Adrenal gland (tissue), 12 donors: ENCODE results near the gene AGPAT3. TPM values are rescaled to one million over a fixed set of nuclear protein-coding genes. Genes with fewer than 3 reads are reported as not detected.

Experiments used
- DNase-seq, 7 donors: peaks; one replicate each; pipeline ENCODE4 v3.0.0-alpha.2; 2019 to 2020
- H3K27ac ChIP-seq, 5 donors: fragments of 200-600 bp; sonication (generic) in 4 of 5; 1 replicate in 3 of 5; 2 replicates in 2 of 5; pipeline versions ENCODE4 v1.5.1 to v1.8.0; 2016 to 2020; ENCODE audit warnings: mild to moderate bottlenecking in 1 of 5
- H3K27me3 ChIP-seq: fragments of 200-600 bp; 2 replicates; pipeline ENCODE4 v1.8.0; 2021
- H3K36me3 ChIP-seq, 2 donors: fragments of 200-600 bp; replicated peaks in 1 of 2; 1 replicate in 1 of 2; 2 replicates in 1 of 2; pipeline versions ENCODE4 v1.5.1 to v1.8.0; 2018 to 2022
- H3K4me1 ChIP-seq, 2 donors: fragments of 200-600 bp; replicated peaks in 1 of 2; 1 replicate in 1 of 2; 2 replicates in 1 of 2; pipeline versions ENCODE4 v1.5.1 to v1.8.0; 2018 to 2021
- H3K4me3 ChIP-seq, 4 donors: fragments of 200-600 bp; sonication (generic) in 3 of 4; one replicate each; pipeline ENCODE4 v1.5.1; 2016 to 2018
- H3K9me3 ChIP-seq, 3 donors: fragments of 200-600 bp; sonication (generic) in 1 of 3; replicated peaks in 1 of 3; 1 replicate in 2 of 3; 2 replicates in 1 of 3; pipeline versions ENCODE4 v1.5.1 to v1.8.0; 2016 to 2021
- CTCF ChIP-seq, 6 experiments: fragments of 450-650 bp in 4 of 6; fragments of 200-600 bp in 2 of 6; sonication (generic) in 1 of 6; IDR thresholded peaks; 1 replicate in 5 of 6; 2 replicates in 1 of 6; pipeline versions ENCODE4 v1.5.1 to v1.8.0; 2016 to 2021; ENCODE audit warnings: antibody characterized with exemption in 6 of 6, mild to moderate bottlenecking in 2 of 6, moderate library complexity in 1 of 6
- POLR2A ChIP-seq, 2 donors: fragments of 450-650 bp; IDR thresholded peaks; one replicate each; pipeline ENCODE4 v1.6.1; 2017; ENCODE audit warnings: antibody characterized with exemption in 2 of 2, mild to moderate bottlenecking in 2 of 2, moderate library complexity in 1 of 2
- WGBS, 4 donors: extraction: QIAGEN DNeasy Blood & Tissue Kit in 2 of 4; methylation state at CpG; one replicate each; pipeline versions ENCODE4 v1.1.5 to v1.1.7; 2013 to 2017; 5-methylcytosine and 5-hydroxymethylcytosine counted together
- intact Hi-C, 2 donors: fragments of 100-400 bp; cut with DNase I; formaldehyde crosslinking; loops; one replicate each; pipeline versions ENCODE4 v1.14.1 to v1.15.0; 2022 to 2023
- polyA plus RNA-seq, 3 donors: library from polyadenylated mRNA; stranded (reverse); fragments of 200-250 nt in 2 of 3; fragments of 350-450 nt in 1 of 3; fragmentation: Illumina TruSeq in 1 of 3; extraction: RNeasy Lipid Tissue Mini Kit (QIAGEN cat#74804) in 1 of 3; gene quantifications; one replicate each; pipeline ENCODE4 v1.2.3, GENCODE V29; 2013 to 2014
- total RNA-seq, 9 donors: library from RNA; depleted of rRNA in 4 of 9; stranded (reverse); fragments of >200 nt in 4 of 9; fragments of 120-200 nt in 1 of 9; fragmentation: NEBNext Ultra II Directional in 1 of 9; extraction: Animal tissue kit (Norgen Biotek cat#: 25700) in 1 of 9; gene quantifications; one replicate each; pipeline versions ENCODE4 v1.1.0 to v1.2.4, GENCODE V29; 2013 to 2023
- donor health status: healthy with polysubstance abuse.
- donor health status: Bipolar disorder and iron deficiency.
- donor health status: DM: yes; HTN: yes; CAD: no.
- donor health status: DM: no; HTN: no; CAD: no.
- donor health status: DM: no; HTN: no; CAD: no.
- donor health status: DM: yes; HTN: yes; CAD: no.

Gene AGPAT3
- total and polyA plus RNA-seq, 12 donors = 25.3 to 88.9 (median 47.8) TPM

GRCh38 chr21:43954896-43955295 is 89.9 kb downstream of the AGPAT3 start:
- Histone ChIP-seq H3K36me3 (peaks cover 0 to 5% of the 10 kb centered on the region in 2 donors), H3K4me1 (peaks cover 3 to 7% of the 10 kb centered on the region in 2 donors), H3K27me3 (no peaks in the 10 kb centered on the region), H3K27ac (no peak overlapping the region), H3K9me3 (no peaks in the 10 kb centered on the region), H3K4me3 (no peak overlapping the region)
- intact Hi-C loops = no loop called here
- WGBS, 4 donors = 95 to 96% (median 96%) methylated on average over 16 to 19 of the region's 19 CpGs
- DNase-seq = no peak
- TF ChIP-seq POLR2A (IDR thresholded peaks at IDR 0.05) (no peak), CTCF (IDR thresholded peaks at IDR 0.05) (no peak)

- peaks cover 3 to 7% of the 10 kb centered on the region in 2 donors for H3K4me1 ChIP-seq
Measured at GRCh38 chr21:43956019-43956669, 91.1 kb downstream of the AGPAT3 start.

GRCh38 chr21:43956670-43957035 is 91.6 kb downstream of the AGPAT3 start:
- Histone ChIP-seq H3K27ac (no peak overlapping the region), H3K4me3 (no peak overlapping the region), H3K36me3 (peaks cover 0 to 12% of the 10 kb centered on the region in 2 donors), H3K27me3 (no peaks in the 10 kb centered on the region), H3K9me3 (no peaks in the 10 kb centered on the region), H3K4me1 (peaks cover 3 to 7% of the 10 kb centered on the region in 2 donors)
- intact Hi-C loops = no loop called here
- TF ChIP-seq POLR2A (IDR thresholded peaks at IDR 0.05) (no peak), CTCF (IDR thresholded peaks at IDR 0.05) (no peak)
- peak in 6 of 7 donors; percentile 56 to 75 (median 63) for DNase-seq
- 30 to 60% (median 41%) methylated on average over 2 to 6 of the region's 6 CpGs for whole genome bisulfite sequencing, 4 donors

More at GRCh38 chr21:43956019-43956669, 91.1 kb downstream of the AGPAT3 start:
- H3K27me3 ChIP-seq = no peaks in the 10 kb centered on the region
- intact Hi-C loops = no loop called here
- TF ChIP-seq POLR2A (IDR thresholded peaks at IDR 0.05) (no peak), CTCF (IDR thresholded peaks at IDR 0.05) (no peak)
- H3K9me3 ChIP-seq = no peaks in the 10 kb centered on the region
- DNase-seq = no peak
- H3K36me3 ChIP-seq = peaks cover 0 to 12% of the 10 kb centered on the region in 2 donors
- H3K4me3 ChIP-seq = no peak overlapping the region
- no peak overlapping the region for H3K27ac ChIP-seq
- 70 to 87% (median 81%) methylated on average over 3 to 11 of the region's 11 CpGs for WGBS, 4 donors

GRCh38 chr21:43957128-43957571 is 92.1 kb downstream of the AGPAT3 start:
- WGBS, 4 donors = 69 to 85% (median 72%) methylated on average over 11 to 17 of the region's 17 CpGs
- no peak overlapping the region for H3K27ac ChIP-seq
- H3K36me3 ChIP-seq = peaks cover 0 to 12% of the 10 kb centered on the region in 2 donors
- no peaks in the 10 kb centered on the region for H3K27me3 ChIP-seq
- no peak overlapping the region for H3K4me3 ChIP-seq
- H3K4me1 ChIP-seq = peaks cover 3 to 7% of the 10 kb centered on the region in 2 donors
- no peak for DNase-seq
- TF ChIP-seq POLR2A (IDR thresholded peaks at IDR 0.05) = no peak
- no peak for TF ChIP-seq CTCF (IDR thresholded peaks at IDR 0.05)
- H3K9me3 ChIP-seq = no peaks in the 10 kb centered on the region
- intact Hi-C loops = no loop called here
